ENCODE measurements around the gene AATK. TPM values are rescaled to one million over a fixed set of nuclear protein-coding genes. Genes with fewer than 3 reads are reported as not detected.

AATK gene
- total RNA-seq, 1 donor from 2014 or later = 72.5 TPM

GRCh38 chr17:81203136-81203535 is 37.1 kb upstream of the AATK start:
- Histone ChIP-seq H3K9me3 (no peaks in the 10 kb centered on the region), H3K36me3 (peaks cover 7% of the 10 kb centered on the region), H3K4me1 (peaks cover 8% of the 10 kb centered on the region), H3K27me3 (no peaks in the 10 kb centered on the region), H3K4me3 (no peak overlapping the region), H3K27ac (no peak overlapping the region)
- ATAC-seq (no peak), DNase-seq (no peak)
- TF ChIP-seq CTCF (IDR thresholded peaks at IDR 0.05) = no peak
- intact Hi-C loops (cut with DNase I) = no loop called here

GRCh38 chr17:81202318-81202717 is 36.3 kb upstream of the AATK start:
- no peaks in the 10 kb centered on the region for H3K9me3 ChIP-seq
- no peak overlapping the region for H3K27ac ChIP-seq
- intact Hi-C loops (cut with DNase I) = no loop called here
- DNase-seq = no peak
- H3K36me3 ChIP-seq = peaks cover 7% of the 10 kb centered on the region
- no peak for TF ChIP-seq CTCF (IDR thresholded peaks at IDR 0.05)
- ATAC-seq = no peak
- no peak overlapping the region for H3K4me3 ChIP-seq
- peaks cover 8% of the 10 kb centered on the region for H3K4me1 ChIP-seq
- H3K27me3 ChIP-seq = no peaks in the 10 kb centered on the region

- DNase-seq (no peak), ATAC-seq (peak; percentile 83)
- intact Hi-C loops (cut with DNase I) = no loop called here
- Histone ChIP-seq H3K4me3 (no peak overlapping the region), H3K9me3 (no peaks in the 10 kb centered on the region), H3K27ac (no peak overlapping the region), H3K27me3 (no peaks in the 10 kb centered on the region), H3K4me1 (peaks cover 8% of the 10 kb centered on the region), H3K36me3 (peaks cover 7% of the 10 kb centered on the region)
- peak; percentile 66 for TF ChIP-seq CTCF (IDR thresholded peaks at IDR 0.05)
Measured at GRCh38 chr17:81200695-81201580, 34.9 kb upstream of the AATK start.

- Histone ChIP-seq H3K36me3 (peaks cover 7% of the 10 kb centered on the region), H3K4me3 (no peak overlapping the region), H3K9me3 (no peaks in the 10 kb centered on the region), H3K27me3 (no peaks in the 10 kb centered on the region), H3K27ac (no peak overlapping the region), H3K4me1 (peaks cover 8% of the 10 kb centered on the region)
- TF ChIP-seq CTCF (IDR thresholded peaks at IDR 0.05) = no peak
- ATAC-seq (no peak), DNase-seq (no peak)
- intact Hi-C loops (cut with DNase I) = no loop called here
Measured at GRCh38 chr17:81200201-81200600, 34.2 kb upstream of the AATK start.

GRCh38 chr17:81199482-81199830 is 33.4 kb upstream of the AATK start:
- Histone ChIP-seq H3K9me3 (no peaks in the 10 kb centered on the region), H3K36me3 (peaks cover 7% of the 10 kb centered on the region), H3K27me3 (no peaks in the 10 kb centered on the region), H3K27ac (no peak overlapping the region), H3K4me1 (peaks cover 8% of the 10 kb centered on the region), H3K4me3 (no peak overlapping the region)
- ATAC-seq (no peak), DNase-seq (no peak)
- intact Hi-C loops (cut with DNase I) = no loop called here
- no peak for TF ChIP-seq CTCF (IDR thresholded peaks at IDR 0.05)
